Measurements from ENCODE around the gene RPP40.
A peak's percentile ranks its signal among the peaks of the same experiment; 100 is the strongest.

Gene RPP40

GRCh38 chr6:4969609-4970285 is 34.1 kb downstream of the RPP40 start:
- no peak for DNase-seq (ENCODE audit: low read depth)

GRCh38 chr6:4967301-4968030 is 36.4 kb downstream of the RPP40 start:
- no peak for DNase-seq (ENCODE audit: low read depth)

- no peak for DNase-seq (ENCODE audit: low read depth)
Observed at GRCh38 chr6:4965562-4966389, 38.1 kb downstream of the RPP40 start.

GRCh38 chr6:4964675-4965561 is 38.9 kb downstream of the RPP40 start:
- no peak for DNase-seq (ENCODE audit: low read depth)

- DNase-seq (ENCODE audit: low read depth), result no peak
Observed at GRCh38 chr6:4962905-4963304, 40.9 kb downstream of the RPP40 start.

GRCh38 chr6:4961322-4962168 is 42.3 kb downstream of the RPP40 start:
- DNase-seq (ENCODE audit: low read depth), result no peak

GRCh38 chr6:4958624-4959023 is 45.2 kb downstream of the RPP40 start:
- DNase-seq (ENCODE audit: low read depth), result no peak

GRCh38 chr6:4957521-4958231 is 46.2 kb downstream of the RPP40 start:
- DNase-seq (ENCODE audit: low read depth), result peak; percentile 19

GRCh38 chr6:4956625-4957024 is 47.2 kb downstream of the RPP40 start:
- no peak for DNase-seq (ENCODE audit: low read depth)

- no peak for DNase-seq (ENCODE audit: low read depth)
Observed at GRCh38 chr6:4953440-4953839, 50.4 kb downstream of the RPP40 start.

- DNase-seq (ENCODE audit: low read depth), result no peak
Observed at GRCh38 chr6:4950836-4951533, 52.9 kb downstream of the RPP40 start.

GRCh38 chr6:4950076-4950475 is 53.8 kb downstream of the RPP40 start:
- DNase-seq (ENCODE audit: low read depth), result no peak

GRCh38 chr6:4948781-4949450 is 54.9 kb downstream of the RPP40 start:
- DNase-seq (ENCODE audit: low read depth), result no peak

GRCh38 chr6:4947716-4948115 is 56.1 kb downstream of the RPP40 start:
- no peak for DNase-seq (ENCODE audit: low read depth)

GRCh38 chr6:4946521-4946920 is 57.3 kb downstream of the RPP40 start:
- no peak for DNase-seq (ENCODE audit: low read depth)

Data from fibroblast of gingiva (primary cell).